Measurements from ENCODE around the gene UBA1.

The UBA1 gene

DNA sequence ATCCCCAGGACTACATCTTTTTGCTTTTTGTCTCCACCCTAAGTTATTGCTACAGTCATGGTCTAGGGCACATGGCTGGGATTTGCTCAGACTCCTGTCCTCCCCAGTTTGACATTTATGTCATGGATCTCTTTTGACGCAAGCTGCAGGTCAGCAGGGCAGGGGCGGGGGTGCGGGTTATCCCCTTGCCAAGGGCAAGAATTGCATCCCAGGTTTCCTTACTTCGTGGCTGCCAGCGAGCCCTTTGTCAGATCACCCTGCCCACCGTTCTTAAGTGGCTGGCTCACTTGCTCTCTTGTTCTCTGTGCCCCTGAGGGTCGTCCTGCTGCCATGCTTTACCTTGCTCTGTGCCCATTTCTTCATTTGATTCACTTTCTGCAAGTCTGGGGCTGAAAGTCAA is 21.1 kb upstream of the UBA1 start:
- DNase-seq (ENCODE audit: low read depth in 1 of 2, low spot score in 1 of 2), result no peak
- Histone ChIP-seq H3K4me3 (replicated peaks; ENCODE audit: insufficient read depth, low read length) (no peak overlapping the region), H3K27ac (replicated peaks) (no peak overlapping the region), H3K27me3 (ENCODE audit: insufficient read depth, poor library complexity, severe bottlenecking) (no peaks in the 10 kb centered on the region)
- TF ChIP-seq POLR2AphosphoS5 (IDR thresholded peaks at IDR 0.05; ENCODE audit: low read depth) (no peak), GABPA (IDR thresholded peaks at IDR 0.05; ENCODE audit: low read depth) (no peak), SPI1 (IDR thresholded peaks at IDR 0.05; ENCODE audit: borderline replicate concordance, low read depth) (no peak)
- TF ChIP-seq, protein P1, sequence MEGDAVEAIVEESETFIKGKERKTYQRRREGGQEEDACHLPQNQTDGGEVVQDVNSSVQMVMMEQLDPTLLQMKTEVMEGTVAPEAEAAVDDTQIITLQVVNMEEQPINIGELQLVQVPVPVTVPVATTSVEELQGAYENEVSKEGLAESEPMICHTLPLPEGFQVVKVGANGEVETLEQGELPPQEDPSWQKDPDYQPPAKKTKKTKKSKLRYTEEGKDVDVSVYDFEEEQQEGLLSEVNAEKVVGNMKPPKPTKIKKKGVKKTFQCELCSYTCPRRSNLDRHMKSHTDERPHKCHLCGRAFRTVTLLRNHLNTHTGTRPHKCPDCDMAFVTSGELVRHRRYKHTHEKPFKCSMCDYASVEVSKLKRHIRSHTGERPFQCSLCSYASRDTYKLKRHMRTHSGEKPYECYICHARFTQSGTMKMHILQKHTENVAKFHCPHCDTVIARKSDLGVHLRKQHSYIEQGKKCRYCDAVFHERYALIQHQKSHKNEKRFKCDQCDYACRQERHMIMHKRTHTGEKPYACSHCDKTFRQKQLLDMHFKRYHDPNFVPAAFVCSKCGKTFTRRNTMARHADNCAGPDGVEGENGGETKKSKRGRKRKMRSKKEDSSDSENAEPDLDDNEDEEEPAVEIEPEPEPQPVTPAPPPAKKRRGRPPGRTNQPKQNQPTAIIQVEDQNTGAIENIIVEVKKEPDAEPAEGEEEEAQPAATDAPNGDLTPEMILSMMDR (IDR thresholded peaks at IDR 0.05; ENCODE audit: insufficient read depth, low read length), result no peak
- TF ChIP-seq, protein P2, sequence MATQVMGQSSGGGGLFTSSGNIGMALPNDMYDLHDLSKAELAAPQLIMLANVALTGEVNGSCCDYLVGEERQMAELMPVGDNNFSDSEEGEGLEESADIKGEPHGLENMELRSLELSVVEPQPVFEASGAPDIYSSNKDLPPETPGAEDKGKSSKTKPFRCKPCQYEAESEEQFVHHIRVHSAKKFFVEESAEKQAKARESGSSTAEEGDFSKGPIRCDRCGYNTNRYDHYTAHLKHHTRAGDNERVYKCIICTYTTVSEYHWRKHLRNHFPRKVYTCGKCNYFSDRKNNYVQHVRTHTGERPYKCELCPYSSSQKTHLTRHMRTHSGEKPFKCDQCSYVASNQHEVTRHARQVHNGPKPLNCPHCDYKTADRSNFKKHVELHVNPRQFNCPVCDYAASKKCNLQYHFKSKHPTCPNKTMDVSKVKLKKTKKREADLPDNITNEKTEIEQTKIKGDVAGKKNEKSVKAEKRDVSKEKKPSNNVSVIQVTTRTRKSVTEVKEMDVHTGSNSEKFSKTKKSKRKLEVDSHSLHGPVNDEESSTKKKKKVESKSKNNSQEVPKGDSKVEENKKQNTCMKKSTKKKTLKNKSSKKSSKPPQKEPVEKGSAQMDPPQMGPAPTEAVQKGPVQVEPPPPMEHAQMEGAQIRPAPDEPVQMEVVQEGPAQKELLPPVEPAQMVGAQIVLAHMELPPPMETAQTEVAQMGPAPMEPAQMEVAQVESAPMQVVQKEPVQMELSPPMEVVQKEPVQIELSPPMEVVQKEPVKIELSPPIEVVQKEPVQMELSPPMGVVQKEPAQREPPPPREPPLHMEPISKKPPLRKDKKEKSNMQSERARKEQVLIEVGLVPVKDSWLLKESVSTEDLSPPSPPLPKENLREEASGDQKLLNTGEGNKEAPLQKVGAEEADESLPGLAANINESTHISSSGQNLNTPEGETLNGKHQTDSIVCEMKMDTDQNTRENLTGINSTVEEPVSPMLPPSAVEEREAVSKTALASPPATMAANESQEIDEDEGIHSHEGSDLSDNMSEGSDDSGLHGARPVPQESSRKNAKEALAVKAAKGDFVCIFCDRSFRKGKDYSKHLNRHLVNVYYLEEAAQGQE (IDR thresholded peaks at IDR 0.05; ENCODE audit: insufficient replicate concordance, low read depth), result no peak

DNA sequence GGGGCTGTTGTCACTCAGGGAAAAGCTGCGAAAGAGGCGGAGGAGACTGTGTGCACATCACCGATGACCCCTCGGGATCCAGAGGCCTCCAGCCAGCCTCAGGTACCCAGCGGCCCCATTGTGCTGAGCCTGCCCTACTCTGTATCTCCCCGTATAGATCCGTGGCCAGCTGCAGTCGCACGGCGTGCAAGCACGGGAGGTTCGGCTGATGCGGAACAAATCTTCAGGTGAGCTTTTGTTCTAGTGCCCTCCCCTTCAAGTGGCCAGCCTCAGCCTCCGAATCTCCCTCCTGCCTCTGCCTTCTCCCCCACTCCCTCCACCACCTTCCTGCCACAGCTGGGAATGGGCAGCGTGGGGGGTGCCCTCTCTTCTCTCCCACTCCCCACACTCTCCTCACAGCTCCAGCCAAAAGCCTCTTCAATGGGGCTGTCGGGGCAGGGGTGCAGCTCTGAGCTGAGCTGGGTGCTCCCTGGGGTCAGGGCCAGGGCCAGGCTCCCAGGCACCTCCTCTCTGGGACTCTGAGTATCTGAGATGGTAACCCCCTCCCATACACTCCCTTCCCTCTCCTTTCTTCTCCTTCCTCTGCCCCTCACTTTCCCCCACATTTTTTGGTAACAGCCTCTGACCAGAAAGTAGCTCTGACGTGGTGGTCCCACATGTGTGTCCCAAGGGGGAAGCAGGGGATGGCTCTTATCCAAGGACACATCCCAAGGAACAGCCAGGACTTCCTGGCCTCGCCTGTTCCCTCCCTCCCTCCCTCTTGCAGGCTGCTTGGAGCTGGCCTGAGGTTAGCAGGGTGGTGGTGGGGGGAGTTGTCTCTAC is 20.4 kb upstream of the UBA1 start:
- H3K27me3 ChIP-seq (ENCODE audit: insufficient read depth, poor library complexity, severe bottlenecking), result no peaks in the 10 kb centered on the region
- DNase-seq (ENCODE audit: low read depth in 1 of 2, low spot score in 1 of 2), result no peak
- H3K4me3 ChIP-seq (replicated peaks; ENCODE audit: insufficient read depth, low read length), result no peak overlapping the region
- TF ChIP-seq POLR2AphosphoS5 (IDR thresholded peaks at IDR 0.05; ENCODE audit: low read depth), result no peak
- TF ChIP-seq, protein P2 (IDR thresholded peaks at IDR 0.05; ENCODE audit: insufficient replicate concordance, low read depth), result no peak
- TF ChIP-seq SPI1 (IDR thresholded peaks at IDR 0.05; ENCODE audit: borderline replicate concordance, low read depth), result no peak
- TF ChIP-seq, protein P1 (IDR thresholded peaks at IDR 0.05; ENCODE audit: insufficient read depth, low read length), result no peak
- TF ChIP-seq GABPA (IDR thresholded peaks at IDR 0.05; ENCODE audit: low read depth), result no peak
- no peak overlapping the region for H3K27ac ChIP-seq (replicated peaks)

DNA sequence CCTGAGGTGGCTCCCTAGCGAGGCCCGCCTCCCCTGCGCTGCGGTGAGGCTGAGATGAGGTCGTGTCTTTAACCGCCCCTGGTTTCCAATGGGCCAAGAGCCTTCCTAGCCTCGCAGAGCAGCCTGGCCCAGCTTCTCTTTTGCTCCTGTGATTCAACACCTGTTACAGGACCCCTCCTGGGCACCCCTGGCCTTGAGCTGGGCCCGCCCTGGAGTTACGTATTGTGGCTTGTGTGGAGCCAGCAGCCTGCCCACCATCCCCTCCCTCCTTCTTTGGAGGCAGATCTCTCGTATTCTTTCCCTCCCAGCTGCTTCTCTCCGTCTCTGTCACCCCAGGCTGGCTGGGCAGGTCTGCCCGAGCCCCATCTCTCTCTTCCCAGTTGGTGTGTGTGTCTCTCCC is 19.3 kb upstream of the UBA1 start:
- Histone ChIP-seq H3K4me3 (replicated peaks; ENCODE audit: insufficient read depth, low read length) (no peak overlapping the region), H3K27me3 (ENCODE audit: insufficient read depth, poor library complexity, severe bottlenecking) (no peaks in the 10 kb centered on the region), H3K27ac (replicated peaks) (no peak overlapping the region)
- no peak for DNase-seq (ENCODE audit: low read depth in 1 of 2, low spot score in 1 of 2)
- no peak for TF ChIP-seq POLR2AphosphoS5 (IDR thresholded peaks at IDR 0.05; ENCODE audit: low read depth)
- TF ChIP-seq SPI1 (IDR thresholded peaks at IDR 0.05; ENCODE audit: borderline replicate concordance, low read depth), result no peak
- TF ChIP-seq, protein P2 (IDR thresholded peaks at IDR 0.05; ENCODE audit: insufficient replicate concordance, low read depth), result no peak
- TF ChIP-seq GABPA (IDR thresholded peaks at IDR 0.05; ENCODE audit: low read depth), result no peak

Data from HL-60 (cell line).